GM12865 (cell line): Measurements from ENCODE around the gene ZNF382.
A peak's percentile ranks its signal among the peaks of the same experiment; 100 is the strongest.
"Not testable (repeated sequence)": the region's sequence is repeated elsewhere in the genome, so short reads cannot be mapped to it uniquely, and the experiment has no call there.

Source experiments
- DNase-seq: peaks from one replicate; pipeline ENCODE4 v3.0.0; 2010; ENCODE audit warnings: low read depth
- H3K4me3 ChIP-seq: 2 replicates; pipeline ENCODE4 v1.5.1; 2011; ENCODE audit warnings: mild to moderate bottlenecking, low read depth, low read length, control low read depth
- TF ChIP-seq, protein P1 (sequence below): IDR thresholded peaks from 2 replicates; pipeline ENCODE4 v1.5.1; 2011; ENCODE audit warnings: low read length, control low read depth, low read depth, inconsistent platforms; ENCODE audit not compliant: insufficient read depth; ENCODE audit errors: missing control alignments

The ZNF382 gene

DNA sequence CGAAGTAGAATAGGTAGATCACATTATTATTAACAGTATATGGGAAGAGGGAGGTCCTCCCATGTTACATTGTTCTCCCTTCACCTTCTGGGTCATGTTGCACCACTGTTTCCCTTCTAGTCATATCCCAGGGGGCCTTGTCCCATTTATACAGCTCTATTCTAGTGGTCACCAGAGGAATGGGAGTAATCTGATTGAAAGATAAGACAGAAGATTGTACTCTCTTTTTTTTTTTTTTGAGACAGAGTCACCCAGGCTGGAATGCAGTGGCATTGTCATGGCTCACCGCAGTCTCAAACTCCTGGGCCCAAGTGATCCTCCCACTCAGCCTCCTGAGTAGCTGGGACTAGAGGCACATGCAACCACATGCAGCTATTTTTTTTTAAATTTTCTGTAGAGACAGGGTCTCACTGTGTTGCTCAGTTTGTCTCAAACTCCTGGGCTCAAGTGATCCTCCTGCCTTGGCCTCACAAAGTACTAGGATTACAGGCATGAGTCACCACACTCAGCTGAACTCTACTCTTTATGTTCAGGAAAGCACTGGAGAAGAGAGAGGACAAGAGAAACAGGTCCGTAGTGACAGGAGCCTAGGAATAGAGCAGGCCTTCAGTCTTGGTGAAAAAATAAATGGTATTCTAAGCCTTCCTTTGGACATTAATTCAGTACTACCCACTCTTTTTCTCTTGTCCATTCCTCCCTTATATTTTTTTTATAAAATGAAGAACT lies 27.7 kb upstream of the ZNF382 start:
- TF ChIP-seq, protein P1, sequence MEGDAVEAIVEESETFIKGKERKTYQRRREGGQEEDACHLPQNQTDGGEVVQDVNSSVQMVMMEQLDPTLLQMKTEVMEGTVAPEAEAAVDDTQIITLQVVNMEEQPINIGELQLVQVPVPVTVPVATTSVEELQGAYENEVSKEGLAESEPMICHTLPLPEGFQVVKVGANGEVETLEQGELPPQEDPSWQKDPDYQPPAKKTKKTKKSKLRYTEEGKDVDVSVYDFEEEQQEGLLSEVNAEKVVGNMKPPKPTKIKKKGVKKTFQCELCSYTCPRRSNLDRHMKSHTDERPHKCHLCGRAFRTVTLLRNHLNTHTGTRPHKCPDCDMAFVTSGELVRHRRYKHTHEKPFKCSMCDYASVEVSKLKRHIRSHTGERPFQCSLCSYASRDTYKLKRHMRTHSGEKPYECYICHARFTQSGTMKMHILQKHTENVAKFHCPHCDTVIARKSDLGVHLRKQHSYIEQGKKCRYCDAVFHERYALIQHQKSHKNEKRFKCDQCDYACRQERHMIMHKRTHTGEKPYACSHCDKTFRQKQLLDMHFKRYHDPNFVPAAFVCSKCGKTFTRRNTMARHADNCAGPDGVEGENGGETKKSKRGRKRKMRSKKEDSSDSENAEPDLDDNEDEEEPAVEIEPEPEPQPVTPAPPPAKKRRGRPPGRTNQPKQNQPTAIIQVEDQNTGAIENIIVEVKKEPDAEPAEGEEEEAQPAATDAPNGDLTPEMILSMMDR: no peak
- H3K4me3 ChIP-seq: no peak overlapping the region
- DNase-seq: no peak

DNA sequence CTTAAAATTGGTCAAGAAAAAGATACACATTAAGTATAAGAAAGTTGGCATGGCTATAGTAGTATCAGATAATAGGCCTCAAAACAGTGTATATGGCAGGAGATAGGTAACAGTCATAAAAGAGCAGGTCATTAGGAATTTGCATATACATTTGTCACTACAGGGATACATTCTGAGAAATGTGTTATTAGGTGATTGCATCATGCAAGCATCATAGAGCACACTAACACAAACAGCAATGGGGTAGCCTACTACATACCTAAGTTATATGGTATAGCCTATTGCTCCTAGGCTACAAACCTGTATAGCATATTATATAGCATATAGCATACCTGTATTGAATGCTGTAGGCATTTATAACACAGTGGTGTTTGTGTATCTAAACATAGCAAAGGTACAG lies 25.9 kb upstream of the ZNF382 start:
- no peak for DNase-seq
- TF ChIP-seq, protein P1: no peak
- H3K4me3 ChIP-seq: no peak overlapping the region

DNA sequence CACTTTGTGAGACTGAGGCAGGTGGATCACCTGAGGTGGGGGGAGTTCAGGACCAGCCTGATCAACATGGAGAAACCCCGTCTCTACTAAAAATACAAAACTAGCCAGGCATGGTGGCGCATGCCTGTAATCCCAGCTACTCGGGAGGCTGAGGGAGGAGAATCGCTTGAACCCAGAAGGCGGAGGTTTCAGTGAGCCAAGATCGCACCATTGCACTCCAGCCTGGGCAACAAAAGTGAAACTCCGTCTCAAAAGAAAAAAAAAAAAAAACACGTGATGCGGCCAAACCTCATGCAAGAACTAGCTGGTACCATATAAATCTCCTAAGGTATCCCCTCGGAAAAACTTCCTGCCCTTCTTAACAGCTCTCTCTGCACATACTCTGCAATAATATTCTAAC lies 2.4 kb upstream of the ZNF382 start:
- not testable (repeated sequence) for DNase-seq, H3K4me3 ChIP-seq

DNA sequence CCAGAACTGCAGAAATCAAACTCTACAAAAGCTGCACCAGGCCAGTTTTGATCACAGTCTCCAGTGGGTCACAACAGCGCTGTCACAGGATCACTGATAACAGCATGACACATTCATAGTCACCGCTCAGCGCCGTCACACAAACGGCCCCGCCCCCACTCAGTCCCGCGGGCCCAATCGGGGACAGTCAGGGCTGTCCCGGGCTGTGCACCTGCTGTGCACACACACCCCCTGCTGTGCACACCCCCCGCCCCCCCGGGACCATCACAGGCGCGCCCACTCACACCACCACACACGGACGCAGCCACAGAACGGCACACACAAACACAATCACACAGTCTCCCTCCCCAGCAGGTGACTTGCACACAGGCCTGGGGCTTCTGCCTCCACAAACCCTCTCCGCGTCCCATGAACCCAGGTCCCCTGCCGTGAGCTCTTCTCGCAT lies 435 bp upstream of the ZNF382 start:
- DNase-seq: peak; percentile 77
- peak overlapping the region; percentile 69 for H3K4me3 ChIP-seq
- TF ChIP-seq, protein P1: no peak

DNA sequence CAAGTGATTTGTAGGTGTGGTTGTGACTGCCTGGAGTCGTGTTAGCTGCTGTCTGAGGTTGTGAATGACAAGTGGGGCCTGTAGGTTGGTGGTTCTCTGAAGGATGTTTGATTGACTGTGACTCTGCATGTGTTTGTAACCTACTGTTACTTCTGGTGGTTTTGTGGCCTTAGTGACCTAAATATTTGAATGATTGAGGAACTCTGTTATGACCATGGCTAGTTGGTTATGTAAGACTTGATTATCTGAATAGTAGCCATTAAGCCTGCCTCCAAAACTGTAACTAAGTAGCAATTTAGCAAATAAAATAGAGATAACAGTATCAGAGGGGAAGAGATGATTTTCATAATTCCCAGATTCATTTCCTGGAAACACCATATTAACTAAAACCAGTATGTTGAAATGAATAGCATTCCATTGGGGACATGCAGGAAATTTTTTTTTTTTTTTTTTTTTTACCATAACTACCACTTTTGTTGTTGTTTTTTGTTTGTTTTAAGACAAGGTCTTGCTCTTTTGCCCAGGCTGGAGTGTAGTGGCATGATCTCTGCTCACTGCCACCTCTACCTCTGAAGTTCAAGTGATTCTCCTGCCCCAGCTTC lies 865 bp downstream of the ZNF382 start:
- peak; percentile 55 for DNase-seq
- peak overlapping the region; percentile 69 for H3K4me3 ChIP-seq
- TF ChIP-seq, protein P1: no peak

DNA sequence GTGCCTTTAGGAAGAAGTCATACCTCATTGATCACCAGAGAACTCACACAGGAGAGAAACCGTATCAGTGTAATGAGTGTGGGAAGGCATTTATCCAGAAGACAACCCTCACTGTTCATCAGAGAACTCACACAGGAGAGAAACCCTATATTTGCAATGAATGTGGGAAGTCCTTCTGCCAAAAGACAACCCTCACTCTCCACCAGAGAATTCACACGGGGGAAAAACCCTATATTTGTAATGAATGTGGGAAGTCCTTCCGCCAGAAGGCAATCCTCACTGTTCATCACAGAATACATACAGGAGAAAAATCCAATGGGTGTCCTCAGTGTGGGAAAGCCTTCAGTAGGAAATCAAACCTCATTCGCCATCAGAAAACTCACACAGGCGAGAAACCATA lies 21.9 kb downstream of the ZNF382 start:
- TF ChIP-seq, protein P1: no peak
- H3K4me3 ChIP-seq: no peak overlapping the region
- no peak for DNase-seq

DNA sequence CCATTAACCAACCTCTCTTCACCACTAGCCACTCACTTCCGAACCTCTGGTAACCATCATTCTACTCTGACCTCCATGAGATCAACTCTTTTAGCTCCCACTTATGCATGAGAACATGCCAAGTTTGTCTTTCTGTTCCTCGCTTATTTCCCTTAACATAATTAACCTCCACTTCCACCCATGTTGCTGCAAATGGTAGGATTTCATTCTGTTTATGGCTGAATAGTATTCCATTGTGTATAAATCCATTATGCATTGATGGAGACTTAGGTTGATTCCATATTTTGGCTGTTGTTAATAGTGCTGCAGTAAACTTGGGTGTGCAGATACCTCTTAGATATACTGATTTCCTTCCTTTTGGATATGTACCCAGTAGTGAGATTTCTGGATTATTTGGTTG lies 30.2 kb downstream of the ZNF382 start:
- no peak for DNase-seq
- H3K4me3 ChIP-seq: no peak overlapping the region
- TF ChIP-seq, protein P1: no peak
